Measurements from ENCODE around the gene SMIM35.

Gene SMIM35

GRCh38 chr11:118106789-118107335, 20.1 kb upstream of the SMIM35 start:
- Histone ChIP-seq H3K9ac (ENCODE audit: low read length) (no peak overlapping the region), H3K79me2 (ENCODE audit: control insufficient read depth, insufficient read depth, low read length, poor library complexity) (no peaks in the 10 kb centered on the region), H3K4me1 (ENCODE audit: control insufficient read depth in 1 of 2, insufficient read depth in 2 of 2, low read length in 2 of 2) (no peaks in the 10 kb centered on the region), H3K4ac (ENCODE audit: low read depth, low read length) (no peak overlapping the region), H3K27ac (ENCODE audit: low read depth, low read length) (no peak overlapping the region), H3K4me3 (ENCODE audit: low read depth, low read length) (no peak overlapping the region), H4K91ac (ENCODE audit: low read depth, low read length) (no peak overlapping the region), H3K27me3 (ENCODE audit: insufficient read depth, low read length) (no peaks in the 10 kb centered on the region), H2BK12ac (ENCODE audit: low read length) (no peak overlapping the region), H3K23ac (ENCODE audit: low read length) (no peak overlapping the region), H4K8ac (ENCODE audit: low read depth, low read length) (no peak overlapping the region), H4K12ac (ENCODE audit: low read depth, low read length) (no peak overlapping the region), H2BK5ac (ENCODE audit: low read depth, low read length, poor library complexity) (no peak overlapping the region), H3K18ac (ENCODE audit: low read length) (no peak overlapping the region), H3K4me2 (ENCODE audit: low read length) (no peak overlapping the region), H3K36me3 (ENCODE audit: control insufficient read depth in 1 of 2, insufficient read depth in 2 of 2, low read length in 2 of 2) (no peaks in the 10 kb centered on the region), H3K79me1 (ENCODE audit: low read length) (no peaks in the 10 kb centered on the region), H2BK120ac (ENCODE audit: insufficient read depth, low read length, poor library complexity) (no peak overlapping the region), H3K9me3 (ENCODE audit: insufficient read depth, low read depth, low read length) (no peaks in the 10 kb centered on the region), H3K14ac (ENCODE audit: low read length) (no peak overlapping the region), H2AK5ac (ENCODE audit: low read length) (no peak overlapping the region), H2AFZ (ENCODE audit: insufficient read depth, low read length, poor library complexity) (no peak overlapping the region)
- peak; percentile 81 to 82 for DNase-seq
- WGBS (ENCODE audit: extremely low coverage, insufficient coverage, insufficient read length), result no CpG with 5 or more reads among the region's 2 CpGs

DNA sequence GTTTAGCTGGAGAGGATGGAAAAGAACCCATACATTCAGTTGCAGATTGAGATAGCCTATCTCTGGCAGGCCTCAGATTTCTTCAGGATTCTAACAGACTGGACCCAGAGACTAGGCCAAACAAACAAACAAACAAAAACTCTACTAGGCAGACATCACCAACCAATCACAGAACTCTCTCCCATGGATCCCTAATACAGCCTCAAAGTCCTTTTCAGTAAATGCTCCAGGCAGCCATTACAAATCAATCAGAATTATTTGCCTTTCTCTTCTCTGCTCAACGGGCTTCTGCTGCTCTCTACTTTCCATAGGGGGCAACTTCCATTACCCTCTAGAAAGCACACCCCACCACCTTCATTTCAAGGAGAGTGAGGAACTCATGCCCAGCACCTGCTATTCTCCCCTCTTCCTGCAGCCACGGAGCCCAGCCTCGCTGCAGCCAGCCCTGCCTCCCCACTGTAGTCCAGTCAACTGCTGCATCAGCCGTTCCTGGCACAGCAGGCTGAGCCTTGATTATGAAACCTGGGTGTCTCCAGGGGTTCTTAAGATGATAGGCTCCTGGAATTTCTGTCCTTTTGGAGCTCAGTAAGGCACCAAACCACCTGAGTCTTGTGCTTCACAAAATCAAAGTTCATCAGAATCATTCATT, 19.0 kb upstream of the SMIM35 start:
- WGBS (ENCODE audit: extremely low coverage, insufficient coverage, insufficient read length), result no CpG with 5 or more reads among the region's 4 CpGs
- Histone ChIP-seq H3K79me2 (ENCODE audit: control insufficient read depth, insufficient read depth, low read length, poor library complexity) (no peaks in the 10 kb centered on the region), H3K4me2 (ENCODE audit: low read length) (no peak overlapping the region), H2BK12ac (ENCODE audit: low read length) (no peak overlapping the region), H2AK5ac (ENCODE audit: low read length) (no peak overlapping the region), H4K91ac (ENCODE audit: low read depth, low read length) (no peak overlapping the region), H4K8ac (ENCODE audit: low read depth, low read length) (no peak overlapping the region), H3K23ac (ENCODE audit: low read length) (no peak overlapping the region), H3K4me3 (ENCODE audit: low read depth, low read length) (no peak overlapping the region), H2BK5ac (ENCODE audit: low read depth, low read length, poor library complexity) (no peak overlapping the region), H2BK120ac (ENCODE audit: insufficient read depth, low read length, poor library complexity) (no peak overlapping the region), H3K18ac (ENCODE audit: low read length) (no peak overlapping the region), H3K14ac (ENCODE audit: low read length) (no peak overlapping the region), H3K27me3 (ENCODE audit: insufficient read depth, low read length) (no peaks in the 10 kb centered on the region), H3K27ac (ENCODE audit: low read depth, low read length) (no peak overlapping the region), H3K9ac (ENCODE audit: low read length) (no peak overlapping the region), H4K12ac (ENCODE audit: low read depth, low read length) (no peak overlapping the region), H2AFZ (ENCODE audit: insufficient read depth, low read length, poor library complexity) (no peak overlapping the region), H3K79me1 (ENCODE audit: low read length) (no peaks in the 10 kb centered on the region), H3K4me1 (ENCODE audit: control insufficient read depth in 1 of 2, insufficient read depth in 2 of 2, low read length in 2 of 2) (no peaks in the 10 kb centered on the region), H3K36me3 (ENCODE audit: control insufficient read depth in 1 of 2, insufficient read depth in 2 of 2, low read length in 2 of 2) (no peaks in the 10 kb centered on the region), H3K9me3 (ENCODE audit: insufficient read depth, low read depth, low read length) (no peaks in the 10 kb centered on the region), H3K4ac (ENCODE audit: low read depth, low read length) (no peak overlapping the region)
- DNase-seq, result no peak

DNA sequence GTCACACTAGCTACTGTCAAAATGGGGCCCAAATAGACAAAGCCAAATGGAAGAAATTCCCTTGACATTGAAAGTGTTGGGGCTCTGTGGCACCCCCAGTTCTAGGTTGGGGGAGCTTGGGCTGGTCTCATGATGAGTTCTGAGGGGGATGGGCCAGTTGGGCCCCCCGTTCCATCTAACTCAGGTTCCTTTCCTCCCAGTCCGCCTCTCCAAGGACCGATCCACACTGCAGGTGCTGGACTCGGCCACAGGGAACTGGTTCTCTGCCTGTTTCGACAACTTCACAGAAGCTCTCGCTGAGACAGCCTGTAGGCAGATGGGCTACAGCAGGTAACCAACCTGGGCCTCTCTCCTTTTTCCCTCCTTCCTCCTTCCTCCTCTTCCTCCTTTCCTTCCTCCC, 17.7 kb upstream of the SMIM35 start:
- no peaks in the 10 kb centered on the region for H3K4me1 ChIP-seq (ENCODE audit: control insufficient read depth in 1 of 2, insufficient read depth in 2 of 2, low read length in 2 of 2)
- no peak overlapping the region for H4K8ac ChIP-seq (ENCODE audit: low read depth, low read length)
- no peaks in the 10 kb centered on the region for H3K79me1 ChIP-seq (ENCODE audit: low read length)
- no CpG with 5 or more reads among the region's 6 CpGs for WGBS (ENCODE audit: extremely low coverage, insufficient coverage, insufficient read length)
- no peak overlapping the region for H2BK5ac ChIP-seq (ENCODE audit: low read depth, low read length, poor library complexity)
- H2BK120ac ChIP-seq (ENCODE audit: insufficient read depth, low read length, poor library complexity), result no peak overlapping the region
- no peaks in the 10 kb centered on the region for H3K9me3 ChIP-seq (ENCODE audit: insufficient read depth, low read depth, low read length)
- no peak overlapping the region for H4K12ac ChIP-seq (ENCODE audit: low read depth, low read length)
- H2BK12ac ChIP-seq (ENCODE audit: low read length), result no peak overlapping the region
- no peaks in the 10 kb centered on the region for H3K36me3 ChIP-seq (ENCODE audit: control insufficient read depth in 1 of 2, insufficient read depth in 2 of 2, low read length in 2 of 2)
- H2AK5ac ChIP-seq (ENCODE audit: low read length), result no peak overlapping the region
- no peak overlapping the region for H3K4me3 ChIP-seq (ENCODE audit: low read depth, low read length)
- H3K27me3 ChIP-seq (ENCODE audit: insufficient read depth, low read length), result no peaks in the 10 kb centered on the region
- H2AFZ ChIP-seq (ENCODE audit: insufficient read depth, low read length, poor library complexity), result no peak overlapping the region
- H3K27ac ChIP-seq (ENCODE audit: low read depth, low read length), result no peak overlapping the region
- H4K91ac ChIP-seq (ENCODE audit: low read depth, low read length), result no peak overlapping the region
- no peak overlapping the region for H3K9ac ChIP-seq (ENCODE audit: low read length)
- H3K4me2 ChIP-seq (ENCODE audit: low read length), result no peak overlapping the region
- no peaks in the 10 kb centered on the region for H3K79me2 ChIP-seq (ENCODE audit: control insufficient read depth, insufficient read depth, low read length, poor library complexity)
- no peak overlapping the region for H3K14ac ChIP-seq (ENCODE audit: low read length)
- DNase-seq, result no peak
- no peak overlapping the region for H3K4ac ChIP-seq (ENCODE audit: low read depth, low read length)
- no peak overlapping the region for H3K18ac ChIP-seq (ENCODE audit: low read length)
- H3K23ac ChIP-seq (ENCODE audit: low read length), result no peak overlapping the region

DNA sequence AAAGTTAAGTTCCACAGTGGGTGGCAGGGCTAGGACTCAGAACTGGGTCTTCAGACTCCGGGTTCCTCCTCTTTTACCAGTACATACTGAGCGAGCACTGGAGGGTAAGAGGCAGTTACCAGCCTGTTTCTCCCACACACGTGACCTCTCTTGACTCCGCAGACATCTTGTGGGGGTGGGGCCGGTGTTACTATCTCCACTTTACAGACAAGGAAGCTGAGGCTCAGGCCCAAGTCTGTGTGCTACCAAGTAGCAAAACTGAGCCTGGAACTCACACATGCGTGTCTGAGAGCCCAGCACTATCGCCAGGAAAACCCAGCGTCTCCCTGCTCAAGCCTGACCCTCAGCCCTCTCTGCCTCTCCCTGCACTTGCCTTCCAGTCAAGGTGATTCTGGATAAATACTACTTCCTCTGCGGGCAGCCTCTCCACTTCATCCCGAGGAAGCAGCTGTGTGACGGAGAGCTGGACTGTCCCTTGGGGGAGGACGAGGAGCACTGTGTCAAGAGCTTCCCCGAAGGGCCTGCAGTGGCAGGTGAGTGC, 16.0 kb upstream of the SMIM35 start:
- Histone ChIP-seq H2AFZ (ENCODE audit: insufficient read depth, low read length, poor library complexity) (no peak overlapping the region), H3K4me2 (ENCODE audit: low read length) (no peak overlapping the region), H3K9me3 (ENCODE audit: insufficient read depth, low read depth, low read length) (no peaks in the 10 kb centered on the region), H3K18ac (ENCODE audit: low read length) (no peak overlapping the region), H2AK5ac (ENCODE audit: low read length) (no peak overlapping the region), H2BK5ac (ENCODE audit: low read depth, low read length, poor library complexity) (no peak overlapping the region), H4K12ac (ENCODE audit: low read depth, low read length) (no peak overlapping the region), H2BK120ac (ENCODE audit: insufficient read depth, low read length, poor library complexity) (no peak overlapping the region), H4K8ac (ENCODE audit: low read depth, low read length) (no peak overlapping the region), H3K4me1 (ENCODE audit: control insufficient read depth in 1 of 2, insufficient read depth in 2 of 2, low read length in 2 of 2) (no peaks in the 10 kb centered on the region), H3K79me1 (ENCODE audit: low read length) (no peaks in the 10 kb centered on the region), H3K4ac (ENCODE audit: low read depth, low read length) (no peak overlapping the region), H3K9ac (ENCODE audit: low read length) (no peak overlapping the region), H3K27ac (ENCODE audit: low read depth, low read length) (no peak overlapping the region), H3K36me3 (ENCODE audit: control insufficient read depth in 1 of 2, insufficient read depth in 2 of 2, low read length in 2 of 2) (no peaks in the 10 kb centered on the region), H4K91ac (ENCODE audit: low read depth, low read length) (no peak overlapping the region), H3K79me2 (ENCODE audit: control insufficient read depth, insufficient read depth, low read length, poor library complexity) (no peaks in the 10 kb centered on the region), H2BK12ac (ENCODE audit: low read length) (no peak overlapping the region), H3K27me3 (ENCODE audit: insufficient read depth, low read length) (no peaks in the 10 kb centered on the region), H3K14ac (ENCODE audit: low read length) (no peak overlapping the region), H3K4me3 (ENCODE audit: low read depth, low read length) (no peak overlapping the region), H3K23ac (ENCODE audit: low read length) (no peak overlapping the region)
- DNase-seq, result no peak
- no CpG with 5 or more reads among the region's 13 CpGs for WGBS (ENCODE audit: extremely low coverage, insufficient coverage, insufficient read length)
